HepG2 (cell line): ENCODE results near the gene ZSWIM7. TPM values are rescaled to one million over a fixed set of nuclear protein-coding genes. Genes with fewer than 3 reads are reported as not detected.

Experiments
- DNMT3B ChIP-seq: conservative IDR thresholded peaks from 2 replicates; pipeline ENCODE4 v1.6.1; 2016; ENCODE audit warnings: missing biosample characterization, control low read depth
- FOXC1 ChIP-seq: sonication (generic); formaldehyde crosslinking; IDR thresholded peaks from 2 replicates; pipeline ENCODE4 v1.8.0; 2022; ENCODE audit warnings: mild to moderate bottlenecking, missing genetic modification reagents, borderline replicate concordance
- GRHL1 ChIP-seq: sonication (generic); formaldehyde crosslinking; conservative IDR thresholded peaks from 2 replicates; pipeline ENCODE4 v1.8.0; 2022; ENCODE audit warnings: missing genetic modification reagents
- MTF2 ChIP-seq: sonication (generic); formaldehyde crosslinking; IDR thresholded peaks from 2 replicates; pipeline ENCODE4 v1.5.0; 2020; ENCODE audit warnings: missing genetic modification reagents, borderline replicate concordance
- NFKBIZ ChIP-seq: IDR thresholded peaks from 2 replicates; pipeline ENCODE4 v1.6.1; 2018; ENCODE audit warnings: missing genetic modification reagents, missing compliant biosample characterization
- REL ChIP-seq: sonication (generic); formaldehyde crosslinking; conservative IDR thresholded peaks from 2 replicates; pipeline ENCODE4 v1.8.0; 2022; ENCODE audit warnings: mild to moderate bottlenecking, missing genetic modification reagents, moderate library complexity
- SCMH1 ChIP-seq: sonication (generic); formaldehyde crosslinking; IDR thresholded peaks from 2 replicates; pipeline ENCODE4 v1.9.0; 2021; ENCODE audit warnings: missing genetic modification reagents, mild to moderate bottlenecking, borderline replicate concordance
- SKI ChIP-seq: fragments of 450-650 bp; IDR thresholded peaks from one replicate; pipeline ENCODE4 v1.6.1; 2018; ENCODE audit warnings: mild to moderate bottlenecking; ENCODE audit not compliant: partially characterized antibody
- SP4 ChIP-seq: sonication (generic); formaldehyde crosslinking; IDR thresholded peaks from 2 replicates; pipeline ENCODE4 v1.8.1; 2023; ENCODE audit warnings: mild to moderate bottlenecking, missing genetic modification reagents
- STAT5B ChIP-seq: sonication (generic); formaldehyde crosslinking; IDR thresholded peaks from 2 replicates; pipeline ENCODE4 v1.4.0; 2020; ENCODE audit warnings: missing genetic modification reagents
- TMF1 ChIP-seq: sonication (generic); formaldehyde crosslinking; IDR thresholded peaks from 2 replicates; pipeline ENCODE4 v1.8.1; 2022; ENCODE audit warnings: low read depth, missing genetic modification reagents
- XBP1 ChIP-seq: sonication (generic); formaldehyde crosslinking; IDR thresholded peaks from 2 replicates; pipeline ENCODE4 v1.5.0; 2020; ENCODE audit warnings: missing genetic modification reagents
- ZBTB2 ChIP-seq: sonication (generic); formaldehyde crosslinking; IDR thresholded peaks from 2 replicates; pipeline ENCODE4 v1.8.0; 2022; ENCODE audit warnings: low read depth, missing genetic modification reagents
- ZFP62 ChIP-seq: sonication (generic); formaldehyde crosslinking; IDR thresholded peaks from 2 replicates; pipeline ENCODE4 v1.4.0; 2020; ENCODE audit warnings: missing genetic modification reagents
- ZNF207 ChIP-seq: fragments of 450-650 bp; IDR thresholded peaks from 2 replicates; pipeline ENCODE4 v1.6.1; 2016; ENCODE audit warnings: antibody characterized with exemption, borderline replicate concordance
- ZNF251 ChIP-seq: sonication (generic); formaldehyde crosslinking; IDR thresholded peaks from 2 replicates; pipeline ENCODE4 v1.9.0; 2021; ENCODE audit warnings: mild to moderate bottlenecking, missing genetic modification reagents
- ZNF431 ChIP-seq: sonication (generic); formaldehyde crosslinking; IDR thresholded peaks from 2 replicates; pipeline ENCODE4 v1.9.0; 2022; ENCODE audit warnings: missing genetic modification reagents, low read depth, mild to moderate bottlenecking, borderline replicate concordance
- ZNF503 ChIP-seq: sonication (generic); formaldehyde crosslinking; IDR thresholded peaks from 2 replicates; pipeline ENCODE4 v1.4.0; 2020; ENCODE audit warnings: missing genetic modification reagents
- ZNF577 ChIP-seq: sonication (generic); formaldehyde crosslinking; IDR thresholded peaks from 2 replicates; pipeline ENCODE4 v1.4.0; 2020; ENCODE audit warnings: mild to moderate bottlenecking, low read depth, missing genetic modification reagents, borderline replicate concordance
- ZNF691 ChIP-seq: sonication (generic); formaldehyde crosslinking; IDR thresholded peaks from 2 replicates; pipeline ENCODE4 v1.4.0; 2020; ENCODE audit warnings: missing genetic modification reagents, low read depth, mild to moderate bottlenecking, borderline replicate concordance
- ZNF740 ChIP-seq: sonication (generic); formaldehyde crosslinking; IDR thresholded peaks from 2 replicates; pipeline ENCODE4 v1.4.0; 2020; ENCODE audit warnings: missing genetic modification reagents
- ZNF782 ChIP-seq: sonication (generic); formaldehyde crosslinking; IDR thresholded peaks from 2 replicates; pipeline ENCODE4 v1.4.0; 2020; ENCODE audit warnings: missing genetic modification reagents, mild to moderate bottlenecking, borderline replicate concordance
- ZSCAN30 ChIP-seq: sonication (generic); formaldehyde crosslinking; IDR thresholded peaks from 2 replicates; pipeline ENCODE4 v1.5.0; 2020; ENCODE audit warnings: mild to moderate bottlenecking, missing genetic modification reagents
- polyA plus RNA-seq, 8 experiments: library from polyadenylated mRNA; depleted of rRNA in 3 of 8; stranded (reverse) in 7 of 8; unstranded in 1 of 8; fragments of >200 nt; fragmentation: Illumina TruSeq in 4 of 8; extraction: Trizol in 4 of 8; gene quantifications; 2 replicates each; pipeline versions ENCODE4 v1.2.1 to v1.2.3, GENCODE V29; 2011 to 2016; ENCODE audit warnings: low read depth in 4 of 8, missing spikeins in 1 of 8, mixed read lengths in 1 of 8; ENCODE audit not compliant: insufficient read depth in 1 of 8
- total RNA-seq, 5 experiments: library from RNA; depleted of rRNA; stranded (reverse); fragments of >200 nt; fragmentation: Illumina TruSeq; extraction: Trizol; gene quantifications; 2 replicates each; pipeline ENCODE4 v1.2.3, GENCODE V29; 2016; ENCODE audit warnings: low read depth in 1 of 5

Gene ZSWIM7
- total and polyA plus RNA-seq, 2 of the 13 experiments (the other 11 are each of a cell fraction or from before 2014, with no cell fraction given), result 13.1 to 28.1 TPM

GRCh38 chr17:15999141-15999973 lies at the start of gene ZSWIM7, which contains the start of gene TTC19 (continued):
- TF ChIP-seq ZNF207 (no peak), ZFP62 (CRISPR knock-in tag) (no peak), ZNF782 (CRISPR knock-in tag) (peak; percentile 56), ZNF251 (CRISPR knock-in tag) (no peak), REL (CRISPR knock-in tag) (peak; percentile 99), DNMT3B (CRISPR knock-in tag) (peak; percentile 89), GRHL1 (peak; percentile 34; the same call in 1 of the 2 replicates), XBP1 (no peak), SCMH1 (CRISPR knock-in tag) (no peak), ZNF740 (no peak; the same call in 1 of the 2 replicates), TMF1 (peak; percentile 70; the same call in 1 of the 2 replicates), MTF2 (no peak; the same call in 1 of the 2 replicates), ZSCAN30 (CRISPR knock-in tag) (peak; percentile 71; the same call in 1 of the 2 replicates), ZNF431 (CRISPR knock-in tag) (no peak; the same call in 1 of the 2 replicates), ZNF503 (CRISPR knock-in tag) (peak; percentile 74; the same call in 1 of the 2 replicates), NFKBIZ (CRISPR knock-in tag) (peak; percentile 58), SP4 (peak; percentile 93), ZNF691 (CRISPR knock-in tag) (peak; percentile 22; the same call in 1 of the 2 replicates), FOXC1 (peak; percentile 83; the same call in 1 of the 2 replicates), STAT5B (CRISPR knock-in tag) (no peak; the same call in 1 of the 2 replicates), ZBTB2 (peak; percentile 98), ZNF577 (no peak), SKI (peak; percentile 85)
